Lung microvascular endothelial cell (primary cell): ENCODE measurements around the gene BTD. TPM values are rescaled to one million over a fixed set of nuclear protein-coding genes. Genes with fewer than 3 reads are reported as not detected.
A peak's percentile ranks its signal among the peaks of the same experiment; 100 is the strongest.

Source experiments
- DNase-seq, 2 donors: peaks; one replicate each; pipeline versions ENCODE4 v3.0.0 to v3.0.0-alpha.2; 2010; ENCODE audit warnings: low read depth in 2 of 2
- total RNA-seq: library from RNA; depleted of rRNA; stranded (reverse); fragments of >200 nt; gene quantifications from 2 replicates; pipeline ENCODE4 v1.2.1, GENCODE V29; 2014

The BTD gene
- 29.9 and 41.1 TPM in 2 replicates for total RNA-seq

- peak; percentile 98 to 99 for DNase-seq
These were observed at the start of gene BTD, which contains the start of gene HACL1 for GRCh38 chr3:15601399-15602145. Gene BTD, plus strand, starts transcription at chr3:15601745. Its CDS starts 33,695 bp downstream, at chr3:15635440. Gene HACL1, minus strand, starts transcription at chr3:15601569. Its CDS starts 106 bp downstream, at chr3:15601463.

- DNase-seq, result no peak
These were observed 49.6 kb upstream of the BTD start for GRCh38 chr3:15551902-15552301.

- no peak for DNase-seq
These were observed 47.8 kb upstream of the BTD start for GRCh38 chr3:15553749-15554148.

- DNase-seq, result no peak
These were observed 45.0 kb upstream of the BTD start for GRCh38 chr3:15556512-15556911.

GRCh38 chr3:15557511-15557946, 44.0 kb upstream of the BTD start:
- peak; percentile 86 to 88 for DNase-seq

- DNase-seq, result no peak
These were observed 43.0 kb upstream of the BTD start for GRCh38 chr3:15558581-15558980.

GRCh38 chr3:15562560-15562959, 39.0 kb upstream of the BTD start:
- no peak for DNase-seq

GRCh38 chr3:15563190-15563589, 38.4 kb upstream of the BTD start:
- no peak for DNase-seq

- DNase-seq, result no peak
These were observed 29.4 kb upstream of the BTD start for GRCh38 chr3:15572138-15572537.

- no peak for DNase-seq
These were observed 26.1 kb upstream of the BTD start for GRCh38 chr3:15575446-15575845.

GRCh38 chr3:15576475-15576874, 25.1 kb upstream of the BTD start:
- no peak for DNase-seq

- no peak for DNase-seq
These were observed 23.2 kb upstream of the BTD start for GRCh38 chr3:15578289-15578867.

- DNase-seq, result peak in 1 of 2 donors; percentile 8
These were observed 22.5 kb upstream of the BTD start for GRCh38 chr3:15579051-15579450.

GRCh38 chr3:15581471-15582394, 19.8 kb upstream of the BTD start:
- no peak for DNase-seq

GRCh38 chr3:15585111-15585845, 16.3 kb upstream of the BTD start:
- peak in 1 of 2 donors; percentile 38 for DNase-seq

- DNase-seq, result no peak
These were observed 10.3 kb upstream of the BTD start for GRCh38 chr3:15591242-15591641.

GRCh38 chr3:15591928-15592327, 9.6 kb upstream of the BTD start:
- DNase-seq, result no peak

GRCh38 chr3:15592968-15593367, 8.6 kb upstream of the BTD start:
- DNase-seq, result no peak

- no peak for DNase-seq
These were observed 5.6 kb upstream of the BTD start for GRCh38 chr3:15595955-15596354.

GRCh38 chr3:15601046-15601398, 523 bp upstream of the BTD start:
- no peak for DNase-seq

GRCh38 chr3:15602146-15602536, 596 bp downstream of the BTD start:
- DNase-seq, result no peak
